Ectodermal cell (in vitro differentiated cells): ENCODE measurements around the gene RBMS1.

Source experiments
- H3K27ac ChIP-seq: 2 replicates; pipeline ENCODE4 v1.7.0; 2013; ENCODE audit warnings: mild to moderate bottlenecking, low read depth, low read length; ENCODE audit not compliant: insufficient read depth, poor library complexity, severe bottlenecking
- H3K27me3 ChIP-seq: 2 replicates; pipeline ENCODE4 v1.7.0; 2013; ENCODE audit warnings: mild to moderate bottlenecking, low read length; ENCODE audit not compliant: insufficient read depth, control insufficient read depth, poor library complexity, severe bottlenecking
- H3K36me3 ChIP-seq: one replicate; pipeline ENCODE4 v1.7.0; 2013; ENCODE audit warnings: low read length; ENCODE audit not compliant: control insufficient read depth, insufficient read depth
- H3K4me1 ChIP-seq: one replicate; pipeline ENCODE4 v1.7.0; 2013; ENCODE audit warnings: low read length; ENCODE audit not compliant: control insufficient read depth, insufficient read depth
- H3K4me3 ChIP-seq: 2 replicates; pipeline ENCODE4 v1.7.0; 2013; ENCODE audit warnings: low read depth, low read length, control low read depth; ENCODE audit not compliant: insufficient read depth
- H3K9me3 ChIP-seq: 2 replicates; pipeline ENCODE4 v1.7.0; 2013; ENCODE audit warnings: mild to moderate bottlenecking, low read length, moderate library complexity; ENCODE audit not compliant: control insufficient read depth
- WGBS, 2 experiments: methylation state at CpG; one replicate each; pipeline ENCODE4 v1.1.7; 2013; ENCODE audit warnings: missing lambda C conversion rate in 2 of 2; 5-methylcytosine and 5-hydroxymethylcytosine counted together

Gene RBMS1

GRCh38 chr2:160472839-160473251, 20.8 kb downstream of the RBMS1 start:
- H3K27ac ChIP-seq, result no peak overlapping the region

GRCh38 chr2:160471950-160472349, 21.7 kb downstream of the RBMS1 start:
- no peaks in the 10 kb centered on the region for H3K27me3 ChIP-seq
- H3K27ac ChIP-seq, result no peak overlapping the region
- H3K4me1 ChIP-seq, result peaks cover 6% of the 10 kb centered on the region
- no peaks in the 10 kb centered on the region for H3K9me3 ChIP-seq
- no peaks in the 10 kb centered on the region for H3K36me3 ChIP-seq
- WGBS, 2 experiments, result 89 to 95% methylated on average over 2 to 3 of the region's 3 CpGs
- H3K4me3 ChIP-seq, result no peak overlapping the region

More at GRCh38 chr2:160472839-160473251, 20.8 kb downstream of the RBMS1 start:
- 62 to 77% methylated on average over 3 to 4 of the region's 4 CpGs for WGBS, 2 experiments
- no peaks in the 10 kb centered on the region for H3K9me3 ChIP-seq
- no peaks in the 10 kb centered on the region for H3K27me3 ChIP-seq
- no peak overlapping the region for H3K4me3 ChIP-seq
- peaks cover 6% of the 10 kb centered on the region for H3K4me1 ChIP-seq
- no peaks in the 10 kb centered on the region for H3K36me3 ChIP-seq

- no peaks in the 10 kb centered on the region for H3K36me3 ChIP-seq
- WGBS, 2 experiments, result 94 to 96% methylated on average over 4 of the region's 5 CpGs
- H3K4me3 ChIP-seq, result no peak overlapping the region
- no peaks in the 10 kb centered on the region for H3K27me3 ChIP-seq
- H3K27ac ChIP-seq, result no peak overlapping the region
- H3K9me3 ChIP-seq, result no peaks in the 10 kb centered on the region
- H3K4me1 ChIP-seq, result peaks cover 6% of the 10 kb centered on the region
Measured at GRCh38 chr2:160469621-160470204, 23.9 kb downstream of the RBMS1 start.

GRCh38 chr2:160469164-160469563, 24.4 kb downstream of the RBMS1 start:
- 82 to 85% methylated on average over 6 of the region's 6 CpGs for WGBS, 2 experiments

GRCh38 chr2:160467086-160467485, 26.5 kb downstream of the RBMS1 start:
- Histone ChIP-seq H3K27me3 (no peaks in the 10 kb centered on the region), H3K9me3 (no peaks in the 10 kb centered on the region), H3K4me1 (no peaks in the 10 kb centered on the region), H3K36me3 (no peaks in the 10 kb centered on the region), H3K27ac (no peak overlapping the region), H3K4me3 (no peak overlapping the region)
- whole genome bisulfite sequencing, 2 experiments, result 91 to 93% methylated on average over 6 of the region's 6 CpGs

More at GRCh38 chr2:160469164-160469563, 24.4 kb downstream of the RBMS1 start:
- Histone ChIP-seq H3K9me3 (no peaks in the 10 kb centered on the region), H3K27me3 (no peaks in the 10 kb centered on the region), H3K4me1 (peaks cover 6% of the 10 kb centered on the region), H3K27ac (no peak overlapping the region), H3K4me3 (no peak overlapping the region), H3K36me3 (no peaks in the 10 kb centered on the region)

- Histone ChIP-seq H3K27me3 (no peaks in the 10 kb centered on the region), H3K4me3 (no peak overlapping the region), H3K36me3 (no peaks in the 10 kb centered on the region), H3K4me1 (no peaks in the 10 kb centered on the region), H3K9me3 (no peaks in the 10 kb centered on the region), H3K27ac (no peak overlapping the region)
- WGBS, 2 experiments, result 94 to 95% methylated on average over 3 of the region's 3 CpGs
Measured at GRCh38 chr2:160465406-160465805, 28.2 kb downstream of the RBMS1 start.

GRCh38 chr2:160465002-160465401, 28.6 kb downstream of the RBMS1 start:
- H3K4me3 ChIP-seq, result no peak overlapping the region
- H3K36me3 ChIP-seq, result no peaks in the 10 kb centered on the region
- 88 to 96% methylated on average over 2 of the region's 2 CpGs for WGBS, 2 experiments
- H3K27me3 ChIP-seq, result no peaks in the 10 kb centered on the region
- no peak overlapping the region for H3K27ac ChIP-seq
- no peaks in the 10 kb centered on the region for H3K9me3 ChIP-seq
- no peaks in the 10 kb centered on the region for H3K4me1 ChIP-seq

GRCh38 chr2:160464017-160464416, 29.6 kb downstream of the RBMS1 start:
- H3K4me3 ChIP-seq, result no peak overlapping the region
- H3K36me3 ChIP-seq, result no peaks in the 10 kb centered on the region
- H3K9me3 ChIP-seq, result no peaks in the 10 kb centered on the region
- H3K27me3 ChIP-seq, result no peaks in the 10 kb centered on the region
- no peaks in the 10 kb centered on the region for H3K4me1 ChIP-seq
- 92 to 94% methylated on average over 1 of the region's 2 CpGs for WGBS, 2 experiments
- no peak overlapping the region for H3K27ac ChIP-seq

- no peaks in the 10 kb centered on the region for H3K36me3 ChIP-seq
- no peaks in the 10 kb centered on the region for H3K9me3 ChIP-seq
- no peak overlapping the region for H3K27ac ChIP-seq
- H3K4me3 ChIP-seq, result no peak overlapping the region
- H3K4me1 ChIP-seq, result no peaks in the 10 kb centered on the region
- no peaks in the 10 kb centered on the region for H3K27me3 ChIP-seq
- WGBS, 2 experiments, result 82 to 93% methylated on average over 9 of the region's 9 CpGs
Measured at GRCh38 chr2:160463245-160463644, 30.4 kb downstream of the RBMS1 start.

GRCh38 chr2:160460333-160460731, 33.3 kb downstream of the RBMS1 start:
- Histone ChIP-seq H3K4me3 (no peak overlapping the region), H3K4me1 (no peaks in the 10 kb centered on the region), H3K27me3 (no peaks in the 10 kb centered on the region), H3K9me3 (no peaks in the 10 kb centered on the region), H3K27ac (no peak overlapping the region), H3K36me3 (no peaks in the 10 kb centered on the region)
- 95 to 96% methylated on average over 4 of the region's 4 CpGs for WGBS, 2 experiments
